Panc1 (cell line): ENCODE results near the gene PDE6B.

Source experiments
- POLR2AphosphoS5 ChIP-seq: IDR thresholded peaks from 2 replicates; pipeline ENCODE4 v1.6.1; 2012; ENCODE audit warnings: mild to moderate bottlenecking, low read depth, low read length, moderate library complexity
- SIN3A ChIP-seq: IDR thresholded peaks from 2 replicates; pipeline ENCODE4 v1.6.1; 2012; ENCODE audit warnings: low read depth, mild to moderate bottlenecking, low read length, moderate library complexity, borderline replicate concordance; ENCODE audit not compliant: insufficient read depth
- TCF7L2 ChIP-seq: IDR thresholded peaks from 2 replicates; pipeline ENCODE4 v1.6.1; 2011; ENCODE audit warnings: mild to moderate bottlenecking, low read depth, low read length, inconsistent platforms
- TF ChIP-seq, protein P1 (sequence below): fragments of 450-650 bp; IDR thresholded peaks from 2 replicates; pipeline ENCODE4 v1.5.1; 2017; ENCODE audit warnings: mild to moderate bottlenecking
- TF ChIP-seq, protein P2 (sequence below), 2 experiments: IDR thresholded peaks; 2 replicates each; pipeline ENCODE4 v1.6.1; 2011 to 2012; ENCODE audit warnings: low read depth in 2 of 2, control low read depth in 1 of 2, low read length in 1 of 2, mild to moderate bottlenecking in 1 of 2, moderate library complexity in 1 of 2; ENCODE audit not compliant: insufficient read depth in 1 of 2

DNA sequence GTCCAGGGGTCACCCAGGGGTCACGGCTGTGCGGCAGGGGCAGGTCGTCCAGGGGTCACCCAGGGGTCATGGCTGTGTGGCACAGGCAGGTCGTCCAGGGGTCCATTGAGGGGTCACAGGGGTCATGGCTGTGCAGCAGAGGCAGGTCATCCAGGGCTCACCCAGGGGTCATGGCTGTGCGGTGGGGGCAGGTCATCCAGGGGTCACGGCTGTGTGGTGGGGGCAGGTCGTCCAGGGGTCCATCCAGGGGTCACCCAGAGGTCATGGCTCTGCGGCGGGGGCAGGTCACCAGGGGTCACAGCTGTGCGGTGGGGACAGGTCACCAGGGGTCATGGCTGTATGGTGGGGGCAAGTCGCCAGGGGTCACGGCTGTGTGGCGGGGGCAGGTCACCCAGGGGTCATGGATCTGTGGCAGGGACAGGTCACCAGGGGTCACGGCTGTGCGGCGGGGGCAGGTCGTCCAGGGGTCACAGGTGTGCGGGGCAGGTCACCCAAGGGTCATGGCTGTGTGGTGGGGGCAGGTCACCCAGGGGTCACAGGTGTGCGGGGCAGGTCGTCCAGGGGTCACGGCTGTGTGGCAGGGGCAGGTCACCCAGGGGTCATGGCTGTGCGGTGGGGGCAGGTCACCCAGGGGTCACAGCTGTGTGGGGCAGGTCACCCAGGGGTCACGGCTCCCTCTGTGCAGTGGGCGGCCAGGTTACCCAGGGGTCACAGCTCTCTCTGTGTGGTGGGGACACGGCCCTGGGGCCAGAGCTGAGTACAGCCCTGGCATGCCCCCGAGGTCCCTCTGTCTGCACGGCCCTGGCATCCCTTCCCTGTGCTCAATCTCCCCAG is 32.7 kb downstream of the PDE6B start:
- TF ChIP-seq, protein P1, sequence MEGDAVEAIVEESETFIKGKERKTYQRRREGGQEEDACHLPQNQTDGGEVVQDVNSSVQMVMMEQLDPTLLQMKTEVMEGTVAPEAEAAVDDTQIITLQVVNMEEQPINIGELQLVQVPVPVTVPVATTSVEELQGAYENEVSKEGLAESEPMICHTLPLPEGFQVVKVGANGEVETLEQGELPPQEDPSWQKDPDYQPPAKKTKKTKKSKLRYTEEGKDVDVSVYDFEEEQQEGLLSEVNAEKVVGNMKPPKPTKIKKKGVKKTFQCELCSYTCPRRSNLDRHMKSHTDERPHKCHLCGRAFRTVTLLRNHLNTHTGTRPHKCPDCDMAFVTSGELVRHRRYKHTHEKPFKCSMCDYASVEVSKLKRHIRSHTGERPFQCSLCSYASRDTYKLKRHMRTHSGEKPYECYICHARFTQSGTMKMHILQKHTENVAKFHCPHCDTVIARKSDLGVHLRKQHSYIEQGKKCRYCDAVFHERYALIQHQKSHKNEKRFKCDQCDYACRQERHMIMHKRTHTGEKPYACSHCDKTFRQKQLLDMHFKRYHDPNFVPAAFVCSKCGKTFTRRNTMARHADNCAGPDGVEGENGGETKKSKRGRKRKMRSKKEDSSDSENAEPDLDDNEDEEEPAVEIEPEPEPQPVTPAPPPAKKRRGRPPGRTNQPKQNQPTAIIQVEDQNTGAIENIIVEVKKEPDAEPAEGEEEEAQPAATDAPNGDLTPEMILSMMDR = no peak
- TF ChIP-seq POLR2AphosphoS5 (no peak), SIN3A (no peak), TCF7L2 (no peak)
- TF ChIP-seq, protein P2, sequence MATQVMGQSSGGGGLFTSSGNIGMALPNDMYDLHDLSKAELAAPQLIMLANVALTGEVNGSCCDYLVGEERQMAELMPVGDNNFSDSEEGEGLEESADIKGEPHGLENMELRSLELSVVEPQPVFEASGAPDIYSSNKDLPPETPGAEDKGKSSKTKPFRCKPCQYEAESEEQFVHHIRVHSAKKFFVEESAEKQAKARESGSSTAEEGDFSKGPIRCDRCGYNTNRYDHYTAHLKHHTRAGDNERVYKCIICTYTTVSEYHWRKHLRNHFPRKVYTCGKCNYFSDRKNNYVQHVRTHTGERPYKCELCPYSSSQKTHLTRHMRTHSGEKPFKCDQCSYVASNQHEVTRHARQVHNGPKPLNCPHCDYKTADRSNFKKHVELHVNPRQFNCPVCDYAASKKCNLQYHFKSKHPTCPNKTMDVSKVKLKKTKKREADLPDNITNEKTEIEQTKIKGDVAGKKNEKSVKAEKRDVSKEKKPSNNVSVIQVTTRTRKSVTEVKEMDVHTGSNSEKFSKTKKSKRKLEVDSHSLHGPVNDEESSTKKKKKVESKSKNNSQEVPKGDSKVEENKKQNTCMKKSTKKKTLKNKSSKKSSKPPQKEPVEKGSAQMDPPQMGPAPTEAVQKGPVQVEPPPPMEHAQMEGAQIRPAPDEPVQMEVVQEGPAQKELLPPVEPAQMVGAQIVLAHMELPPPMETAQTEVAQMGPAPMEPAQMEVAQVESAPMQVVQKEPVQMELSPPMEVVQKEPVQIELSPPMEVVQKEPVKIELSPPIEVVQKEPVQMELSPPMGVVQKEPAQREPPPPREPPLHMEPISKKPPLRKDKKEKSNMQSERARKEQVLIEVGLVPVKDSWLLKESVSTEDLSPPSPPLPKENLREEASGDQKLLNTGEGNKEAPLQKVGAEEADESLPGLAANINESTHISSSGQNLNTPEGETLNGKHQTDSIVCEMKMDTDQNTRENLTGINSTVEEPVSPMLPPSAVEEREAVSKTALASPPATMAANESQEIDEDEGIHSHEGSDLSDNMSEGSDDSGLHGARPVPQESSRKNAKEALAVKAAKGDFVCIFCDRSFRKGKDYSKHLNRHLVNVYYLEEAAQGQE (IDR thresholded peaks at IDR 0.05; ENCODE audit: insufficient read depth in 1 of 2, low read depth in 2 of 2, low read length in 1 of 2) = no peak
